Mucosa of rectum (tissue), 2 donors: ENCODE data around the gene KRT80.

Experiments
- H3K27ac ChIP-seq, 2 donors: one replicate each; pipeline ENCODE4 v1.7.0; 2013; ENCODE audit warnings: inconsistent platforms in 2 of 2, low read depth in 2 of 2, low read length in 2 of 2
- H3K27me3 ChIP-seq, 2 donors: one replicate each; pipeline ENCODE4 v1.7.0; 2013; ENCODE audit warnings: low read length in 2 of 2; ENCODE audit not compliant: control insufficient read depth in 2 of 2, insufficient read depth in 2 of 2
- H3K36me3 ChIP-seq, 2 donors: one replicate each; pipeline ENCODE4 v1.7.0; 2013; ENCODE audit warnings: low read length in 2 of 2; ENCODE audit not compliant: control insufficient read depth in 2 of 2, insufficient read depth in 2 of 2
- H3K4me1 ChIP-seq, 2 donors: one replicate each; pipeline ENCODE4 v1.7.0; 2013; ENCODE audit warnings: low read length in 2 of 2, mild to moderate bottlenecking in 1 of 2; ENCODE audit not compliant: control insufficient read depth in 2 of 2, insufficient read depth in 2 of 2
- H3K4me3 ChIP-seq, 2 donors: one replicate each; pipeline ENCODE4 v1.7.0; 2013; ENCODE audit warnings: low read length in 2 of 2
- H3K9ac ChIP-seq, 2 donors: one replicate each; pipeline ENCODE4 v1.7.0; 2013; ENCODE audit warnings: low read length in 2 of 2, low read depth in 1 of 2, mild to moderate bottlenecking in 1 of 2
- H3K9me3 ChIP-seq, 2 donors: one replicate each; pipeline ENCODE4 v1.7.0; 2013; ENCODE audit warnings: low read length in 2 of 2; ENCODE audit not compliant: control insufficient read depth in 2 of 2
- donor health status: healthy.
- donor health status: Normal muscosa, but diverticular disease.

KRT80 gene

DNA sequence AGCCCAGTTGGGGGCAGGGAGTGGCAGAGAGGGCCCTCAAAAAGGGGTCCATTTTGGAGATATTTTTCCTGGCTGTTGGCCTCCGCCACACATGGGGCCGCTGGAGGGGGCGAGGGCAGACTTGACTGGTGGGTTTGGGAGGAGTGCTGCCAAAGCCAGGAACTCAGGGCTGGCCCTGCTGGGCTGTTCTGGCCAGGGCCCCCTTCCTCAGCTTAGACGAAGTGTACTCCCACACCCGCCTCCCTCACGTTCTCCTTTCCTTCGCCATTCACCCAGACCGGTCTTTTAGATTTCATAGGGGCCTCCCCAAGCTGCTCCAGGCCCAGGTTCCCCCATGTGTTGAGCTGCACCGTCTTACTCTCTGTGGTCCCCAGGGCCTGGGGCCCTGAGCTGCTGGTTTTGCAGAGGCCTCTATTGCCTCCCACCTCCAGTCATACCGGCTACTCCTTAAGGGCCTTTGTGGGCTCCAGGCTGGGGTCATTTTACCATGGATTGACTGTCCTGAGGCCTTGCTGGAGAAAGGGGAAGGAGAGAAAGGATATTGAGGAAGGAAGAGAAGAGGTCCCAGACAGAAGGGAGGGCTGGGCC, 42.5 kb upstream of the KRT80 start:
- Histone ChIP-seq H3K4me3 (no peak overlapping the region), H3K27ac (no peak overlapping the region), H3K9me3 (no peaks in the 10 kb centered on the region), H3K27me3 (peaks cover 3 to 13% of the 10 kb centered on the region in 2 donors), H3K36me3 (no peaks in the 10 kb centered on the region), H3K4me1 (peaks cover 10 to 26% of the 10 kb centered on the region in 2 donors), H3K9ac (no peak overlapping the region)

DNA sequence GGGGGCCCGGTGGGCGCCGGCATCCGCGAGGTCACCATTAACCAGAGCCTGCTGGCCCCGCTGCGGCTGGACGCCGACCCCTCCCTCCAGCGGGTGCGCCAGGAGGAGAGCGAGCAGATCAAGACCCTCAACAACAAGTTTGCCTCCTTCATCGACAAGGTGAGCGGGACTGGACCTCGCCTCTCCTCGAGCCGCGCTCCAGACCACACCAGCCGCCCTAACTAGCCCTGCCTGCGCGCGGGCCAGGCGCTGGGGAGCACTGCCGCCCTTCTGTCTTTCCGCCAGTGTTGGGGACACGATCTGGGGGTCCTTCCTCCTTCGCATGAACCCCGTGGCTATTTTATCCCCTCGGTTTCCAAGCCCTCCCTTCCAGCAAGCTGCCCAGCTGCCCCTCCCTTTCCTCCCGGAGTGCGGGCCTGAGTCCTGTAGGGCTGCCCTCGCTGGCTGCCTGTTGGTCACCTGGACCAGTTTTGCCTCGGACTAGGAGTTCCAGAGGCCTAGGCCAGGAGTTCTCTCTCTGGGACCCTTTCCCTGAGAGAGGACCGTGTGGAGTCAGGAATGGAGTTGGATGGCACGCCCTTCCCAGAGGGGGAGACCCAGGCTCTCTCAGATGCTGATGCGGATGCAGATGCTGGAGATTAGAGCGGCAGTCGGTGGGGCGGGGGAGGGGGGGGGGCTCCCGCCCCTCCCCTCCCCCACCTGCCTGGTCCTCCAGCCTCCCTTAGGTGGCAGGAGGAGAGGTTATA, 41.8 kb upstream of the KRT80 start:
- Histone ChIP-seq H3K9me3 (no peaks in the 10 kb centered on the region), H3K36me3 (no peaks in the 10 kb centered on the region), H3K4me1 (peaks cover 10 to 26% of the 10 kb centered on the region in 2 donors), H3K4me3 (no peak overlapping the region), H3K27ac (no peak overlapping the region), H3K27me3 (peaks cover 3 to 13% of the 10 kb centered on the region in 2 donors), H3K9ac (no peak overlapping the region)

- H3K4me3 ChIP-seq, result no peak within 1 kb of the TSS
These were observed 41.1 kb upstream of the KRT80 start, which contains the start of gene KRT7 for GRCh38 chr12:52232674-52233461. TSS of gene KRT7 (plus strand) at chr12:52233243. CDS start at chr12:52233297, 54 bp downstream.

DNA sequence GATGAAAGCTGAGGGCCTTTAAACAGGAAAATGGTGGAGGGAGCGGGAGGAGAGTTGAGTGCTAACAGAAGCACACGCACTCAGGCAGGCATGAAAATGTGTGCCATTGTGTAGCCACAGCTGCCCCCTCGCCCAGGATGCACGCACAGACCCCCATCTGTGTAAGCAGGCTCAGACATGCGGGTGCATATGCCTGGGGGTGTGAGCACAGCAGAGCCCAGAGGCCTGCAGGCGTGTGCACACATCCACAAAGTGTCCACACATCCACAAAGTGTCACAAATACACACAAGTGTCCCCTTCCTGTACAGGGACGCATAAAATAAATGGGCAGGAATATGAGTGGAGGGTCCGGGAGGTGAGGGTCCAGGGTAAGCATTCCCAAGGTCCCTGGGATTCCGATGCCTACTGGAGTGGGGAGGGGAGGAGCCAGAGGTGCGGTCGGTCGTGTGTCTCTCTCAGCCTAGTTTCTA, 40.4 kb upstream of the KRT80 start:
- peaks cover 3 to 13% of the 10 kb centered on the region in 2 donors for H3K27me3 ChIP-seq
- H3K9ac ChIP-seq, result no peak overlapping the region
- no peak overlapping the region for H3K27ac ChIP-seq
- H3K4me3 ChIP-seq, result no peak overlapping the region
- H3K36me3 ChIP-seq, result no peaks in the 10 kb centered on the region
- no peaks in the 10 kb centered on the region for H3K9me3 ChIP-seq
- H3K4me1 ChIP-seq, result peaks cover 10 to 26% of the 10 kb centered on the region in 2 donors

More at GRCh38 chr12:52232674-52233461, 41.1 kb upstream of the KRT80 start, which contains the start of gene KRT7:
- Histone ChIP-seq H3K36me3 (no peaks in the 10 kb centered on the region), H3K27me3 (peaks cover 3 to 13% of the 10 kb centered on the region in 2 donors), H3K9me3 (no peaks in the 10 kb centered on the region), H3K27ac (no peak within 1 kb of the TSS), H3K4me1 (peaks cover 10 to 26% of the 10 kb centered on the region in 2 donors), H3K9ac (no peak within 1 kb of the TSS)

DNA sequence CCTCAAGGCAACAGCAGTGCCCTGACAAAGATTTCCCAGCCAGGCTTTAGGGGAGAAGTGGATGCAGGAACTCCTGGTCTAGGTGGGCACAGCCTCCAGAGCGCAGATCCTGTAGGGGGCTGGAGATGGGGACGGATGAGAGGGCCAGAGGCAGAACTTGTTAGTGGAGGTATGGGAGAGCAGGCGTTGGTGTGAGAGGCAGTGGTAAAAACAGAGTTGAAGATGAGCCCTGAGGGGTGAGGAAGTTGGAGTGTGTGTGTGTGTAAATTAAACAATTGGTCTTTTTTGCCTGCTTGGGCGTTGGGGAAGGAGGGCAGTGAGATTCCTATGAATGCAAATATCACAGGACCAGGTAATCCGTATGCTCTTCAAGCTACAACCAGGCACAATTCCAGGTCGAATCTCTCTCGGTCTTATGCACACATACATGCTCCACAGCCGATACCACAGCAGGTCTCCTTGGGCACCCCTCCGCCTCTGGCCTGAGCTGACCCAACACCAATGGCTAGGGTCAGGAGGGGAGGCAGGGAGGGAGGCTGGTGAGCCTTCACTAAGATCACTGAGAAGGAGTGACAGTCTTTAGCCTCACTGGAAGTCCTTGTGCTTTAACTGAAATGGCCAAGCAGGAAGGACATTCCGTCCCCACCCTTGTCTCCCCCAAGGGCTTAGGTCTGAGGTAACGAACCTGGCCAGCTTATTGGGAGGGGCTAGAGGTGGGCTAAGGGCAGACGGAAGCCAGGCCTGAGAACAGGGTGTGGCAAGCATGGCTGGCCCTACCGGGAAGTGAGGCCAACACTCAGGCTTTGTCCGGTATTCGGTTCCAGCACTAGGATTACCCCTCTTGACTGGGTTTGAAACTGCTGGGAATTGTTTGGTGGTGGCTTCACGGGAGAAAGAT, 39.7 kb upstream of the KRT80 start:
- no peak overlapping the region for H3K4me3 ChIP-seq
- no peaks in the 10 kb centered on the region for H3K9me3 ChIP-seq
- H3K27me3 ChIP-seq, result peaks cover 3 to 13% of the 10 kb centered on the region in 2 donors
- no peak overlapping the region for H3K9ac ChIP-seq
- H3K36me3 ChIP-seq, result no peaks in the 10 kb centered on the region
- H3K4me1 ChIP-seq, result peaks cover 10 to 25% of the 10 kb centered on the region in 2 donors
- H3K27ac ChIP-seq, result no peak overlapping the region

DNA sequence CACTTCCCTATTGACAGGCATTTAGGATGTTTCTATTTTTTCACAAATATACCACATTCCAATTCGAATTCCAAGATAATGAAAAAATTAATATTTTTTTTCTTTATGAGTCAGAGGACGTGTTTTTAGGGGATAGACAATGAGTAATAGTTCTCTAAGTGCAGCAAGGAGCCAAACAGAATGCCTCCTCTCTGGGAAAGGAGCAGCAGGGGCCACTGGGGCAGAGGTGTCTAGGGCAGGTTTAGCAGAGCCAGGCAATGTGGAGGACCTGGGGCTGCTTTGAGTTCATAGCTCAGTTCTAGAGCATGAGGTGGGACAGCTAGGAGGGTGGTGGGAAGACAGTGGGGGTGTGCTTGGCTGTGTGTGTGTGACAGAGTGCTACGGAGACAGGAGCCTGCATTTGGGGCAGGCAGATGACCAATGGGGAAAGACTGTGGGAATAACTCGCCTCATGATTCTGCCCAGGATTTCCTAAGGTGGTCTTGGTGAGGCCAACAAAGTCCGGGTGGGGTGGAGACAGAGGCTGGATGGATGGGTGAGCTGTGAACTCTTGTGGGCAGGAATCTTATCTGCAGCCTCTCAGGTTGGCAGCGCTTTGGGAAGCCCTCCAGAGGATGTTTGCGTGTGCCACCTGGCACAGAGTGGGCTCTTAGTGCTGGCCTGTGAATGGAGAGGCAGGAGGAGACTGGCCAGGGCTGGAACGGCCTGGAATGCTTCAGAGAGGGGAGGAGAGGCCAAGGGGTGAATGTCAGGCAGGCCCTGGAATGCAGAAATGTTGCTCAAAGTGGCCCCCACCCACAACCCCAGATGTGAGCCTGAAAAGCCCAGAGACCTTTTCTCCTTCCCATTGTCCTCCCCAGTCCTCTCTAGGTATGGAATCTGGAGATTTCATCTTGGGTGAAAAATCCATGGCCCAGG, 38.8 kb upstream of the KRT80 start:
- Histone ChIP-seq H3K36me3 (no peaks in the 10 kb centered on the region), H3K27ac (no peak overlapping the region), H3K9me3 (no peaks in the 10 kb centered on the region), H3K27me3 (peaks cover 3 to 13% of the 10 kb centered on the region in 2 donors), H3K4me1 (peaks cover 10 to 20% of the 10 kb centered on the region in 2 donors), H3K4me3 (no peak overlapping the region), H3K9ac (no peak overlapping the region)

DNA sequence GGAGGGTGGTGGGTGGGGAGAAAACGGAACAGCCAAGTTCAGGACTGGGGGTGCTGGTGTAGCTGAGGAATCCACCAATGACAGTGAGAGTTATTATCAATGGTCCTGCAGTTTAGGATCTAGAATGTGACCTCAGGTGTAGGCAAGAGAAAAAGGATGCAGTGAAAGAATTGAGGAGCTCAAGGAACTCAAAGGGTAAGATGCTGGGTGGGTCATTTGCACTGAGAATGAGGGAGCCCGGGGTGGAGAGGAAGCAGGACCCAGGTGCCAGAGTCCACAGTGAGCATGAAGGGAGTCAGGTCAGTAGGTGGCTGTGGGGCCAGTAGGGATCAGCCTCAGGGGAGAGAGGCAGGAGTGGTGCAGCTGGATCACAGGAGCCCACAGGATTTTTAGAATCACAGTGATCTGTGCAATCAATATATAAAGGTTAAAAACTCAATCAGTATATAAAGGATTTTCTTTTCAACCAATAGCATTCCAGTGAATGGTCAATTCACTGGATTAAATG, 38.1 kb upstream of the KRT80 start:
- H3K27ac ChIP-seq, result no peak overlapping the region

DNA sequence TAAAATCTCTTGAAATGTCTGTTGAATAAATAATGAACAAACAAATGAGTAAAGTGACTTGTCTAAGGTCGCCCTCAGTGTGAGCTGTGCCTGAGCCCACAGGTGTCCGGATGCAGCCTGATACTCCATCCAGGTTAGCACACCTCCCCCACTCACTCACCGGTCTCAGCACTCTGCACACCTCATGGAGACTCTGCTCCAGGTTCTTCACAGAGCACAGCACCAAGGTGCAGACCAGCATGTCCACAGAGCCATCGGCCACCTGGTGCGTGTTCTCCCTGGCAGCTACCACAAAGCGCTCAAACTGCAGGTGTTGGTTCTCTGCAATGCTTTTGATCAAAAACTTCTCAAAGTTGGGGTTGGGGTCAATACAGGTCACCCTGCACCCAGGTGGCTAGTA, 37.1 kb upstream of the KRT80 start:
- Histone ChIP-seq H3K9ac (no peak overlapping the region), H3K36me3 (no peaks in the 10 kb centered on the region), H3K27ac (no peak overlapping the region), H3K4me1 (peaks cover 10 to 15% of the 10 kb centered on the region in 2 donors), H3K9me3 (no peaks in the 10 kb centered on the region), H3K4me3 (no peak overlapping the region), H3K27me3 (peaks cover 3 to 13% of the 10 kb centered on the region in 2 donors)

More for the DNA sequence above, 38.1 kb upstream of the KRT80 start:
- H3K4me1 ChIP-seq, result peaks cover 10 to 15% of the 10 kb centered on the region in 2 donors
- H3K4me3 ChIP-seq, result no peak overlapping the region
- no peaks in the 10 kb centered on the region for H3K36me3 ChIP-seq
- H3K9me3 ChIP-seq, result no peaks in the 10 kb centered on the region
- no peak overlapping the region for H3K9ac ChIP-seq
- H3K27me3 ChIP-seq, result peaks cover 3 to 13% of the 10 kb centered on the region in 2 donors
